ENCODE data around the gene SPRR1A.

Gene SPRR1A, protein sequence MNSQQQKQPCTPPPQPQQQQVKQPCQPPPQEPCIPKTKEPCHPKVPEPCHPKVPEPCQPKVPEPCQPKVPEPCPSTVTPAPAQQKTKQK

GRCh38 chr1:152983743-152984142 is at the start of gene SPRR1A:
SPRR1A (plus strand) TSS chr1:152984081; CDS start chr1:152985231, 1,150 bp downstream.
- in situ Hi-C loops (cut with MboI; ENCODE audit: low sequenced_read_pairs), result no loop called here

DNA sequence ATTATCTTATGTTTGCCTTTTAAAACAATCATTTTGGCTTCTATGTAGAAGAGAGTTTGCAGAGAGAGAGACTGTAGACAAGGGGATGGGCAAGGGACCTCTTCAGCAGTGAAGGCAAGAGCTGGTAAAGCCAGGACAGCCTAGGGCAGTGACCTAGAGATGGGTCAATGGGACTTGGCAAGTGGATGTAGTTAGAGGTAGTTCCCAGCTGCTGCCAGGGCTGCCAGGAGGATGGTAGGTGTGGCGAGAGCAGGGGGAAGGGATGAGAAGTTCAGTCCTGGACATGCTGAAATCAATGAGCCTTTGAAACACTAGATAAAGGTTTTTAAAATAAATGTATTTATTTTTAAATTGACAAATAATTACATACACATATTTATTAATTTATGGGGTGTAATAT is 43.3 kb upstream of the SPRR1A start:
- in situ Hi-C loops (cut with MboI; ENCODE audit: low sequenced_read_pairs), result no loop called here

GRCh38 chr1:152941037-152941711 is 42.7 kb upstream of the SPRR1A start:
- in situ Hi-C loops (cut with MboI; ENCODE audit: low sequenced_read_pairs), result no loop called here

DNA sequence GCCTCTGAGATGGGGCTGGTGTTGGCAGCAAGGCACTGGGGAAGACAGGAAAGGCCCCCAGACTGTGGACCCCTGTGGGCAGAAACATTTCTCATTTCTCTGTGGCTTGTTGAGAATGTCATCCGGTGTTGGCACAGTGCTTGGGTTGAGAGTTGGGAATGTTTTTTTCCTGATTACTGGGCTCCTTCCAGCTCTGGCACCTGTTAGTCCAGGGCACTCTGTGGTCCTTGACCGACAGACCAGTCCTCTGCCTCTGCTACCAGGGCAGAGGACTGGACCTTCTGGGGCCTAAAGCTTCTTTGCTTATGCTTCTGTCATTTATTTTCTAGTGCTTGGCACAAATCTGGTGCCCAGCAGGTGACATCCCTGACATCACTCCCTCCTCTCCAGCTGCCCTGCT is 41.7 kb upstream of the SPRR1A start:
- in situ Hi-C loops (cut with MboI; ENCODE audit: low sequenced_read_pairs), result no loop called here

- in situ Hi-C loops (cut with MboI; ENCODE audit: low sequenced_read_pairs), result no loop called here
These were observed 37.6 kb upstream of the SPRR1A start for GRCh38 chr1:152946248-152946647.

DNA sequence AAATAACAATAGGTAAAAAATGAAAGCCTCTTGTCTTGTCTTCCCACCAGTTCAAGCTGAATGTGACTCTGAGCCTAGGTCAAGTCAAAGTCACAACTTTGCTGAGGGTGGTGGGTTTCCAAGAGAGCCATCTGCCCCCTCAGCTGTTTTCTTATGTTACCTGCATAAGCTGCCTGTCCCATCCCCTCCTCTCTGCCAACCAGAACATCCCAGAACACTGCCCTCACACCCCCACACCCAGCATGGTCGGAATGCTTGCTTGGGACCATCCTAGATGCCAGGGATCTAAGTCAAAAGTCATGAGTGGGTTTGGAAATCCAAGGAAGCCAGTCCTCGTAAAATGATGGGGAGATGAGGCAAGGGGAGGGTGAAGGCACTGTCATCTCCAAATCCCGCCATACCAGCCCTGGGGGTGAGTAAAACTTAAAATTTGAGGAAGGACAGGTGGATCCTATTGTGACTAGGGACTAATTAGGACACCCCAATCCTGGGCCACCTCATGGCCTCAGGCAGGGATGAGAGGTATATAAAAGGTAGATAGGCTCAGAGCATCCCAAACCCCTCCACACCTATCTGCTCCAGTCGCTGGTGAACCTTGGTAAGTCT is 37.1 kb upstream of the SPRR1A start, which contains the start of gene SPRR5:
Gene SPRR5 (plus strand): TSS at position 556 of the 606 bp plus-strand sequence. CDS start 1,349 bp downstream, outside the sequence.
- in situ Hi-C loops (cut with MboI; ENCODE audit: low sequenced_read_pairs), result no loop called here

DNA sequence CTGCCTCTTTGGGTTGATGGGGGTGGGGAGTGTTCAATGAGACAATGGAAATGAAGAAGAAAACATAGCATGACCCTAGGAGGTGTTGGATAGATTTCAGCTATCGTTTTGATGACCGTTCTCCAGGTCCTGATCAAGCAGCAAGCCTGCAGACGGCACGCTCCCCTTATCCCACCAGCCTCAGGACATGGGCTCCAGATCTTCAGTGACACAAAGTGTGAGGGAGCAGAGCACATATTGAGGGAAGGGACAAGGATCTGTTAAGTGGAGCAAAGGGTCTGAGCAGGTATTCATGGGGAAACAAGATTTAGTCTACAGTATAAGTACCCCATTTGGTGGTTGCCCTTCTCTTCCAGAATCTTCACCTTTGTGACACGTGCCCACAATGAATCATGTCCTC is 32.2 kb upstream of the SPRR1A start:
- in situ Hi-C loops (cut with MboI; ENCODE audit: low sequenced_read_pairs), result no loop called here

DNA sequence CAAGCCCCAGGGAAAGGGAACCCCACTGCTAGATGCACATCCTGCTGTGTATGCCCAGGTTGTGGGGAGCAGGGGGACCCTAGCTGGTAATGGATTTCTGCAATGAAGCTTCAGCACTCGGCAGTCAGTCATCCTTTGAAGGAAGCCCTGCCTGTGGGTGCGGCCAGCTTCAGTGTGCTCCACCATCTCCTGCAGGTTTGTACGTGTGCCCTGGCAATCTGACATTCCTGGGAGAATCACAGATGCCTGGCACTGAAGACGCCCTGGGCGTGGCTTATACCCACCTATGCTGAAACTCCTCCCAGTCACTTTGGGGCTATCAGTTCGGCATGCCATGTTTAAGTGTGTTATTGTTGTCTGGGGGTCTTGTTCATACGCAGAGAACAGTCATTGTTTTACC is 30.1 kb upstream of the SPRR1A start:
- in situ Hi-C loops (cut with MboI; ENCODE audit: low sequenced_read_pairs), result no loop called here

DNA sequence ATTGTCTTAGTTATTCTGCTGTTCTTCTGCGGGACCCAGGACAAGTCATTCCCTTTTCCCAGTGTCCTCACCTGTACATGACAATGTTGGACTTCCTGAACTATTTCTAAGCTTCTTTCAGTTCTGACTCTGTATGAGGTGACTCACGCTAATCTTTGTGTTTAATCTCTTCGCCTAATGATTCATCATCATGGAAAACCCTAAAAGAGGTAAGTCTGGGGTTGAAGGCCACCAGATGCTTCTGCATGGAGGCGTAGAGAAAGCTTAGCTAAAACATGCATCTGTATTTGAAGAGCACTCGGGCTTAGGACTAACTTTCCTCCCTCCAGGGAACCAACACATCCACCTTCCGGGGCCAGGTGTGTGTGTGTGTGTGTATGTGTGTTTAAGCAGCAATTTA is 29.4 kb upstream of the SPRR1A start:
- in situ Hi-C loops (cut with MboI; ENCODE audit: low sequenced_read_pairs), result no loop called here

- in situ Hi-C loops (cut with MboI; ENCODE audit: low sequenced_read_pairs), result no loop called here
These were observed 26.3 kb upstream of the SPRR1A start for GRCh38 chr1:152957561-152957960.

DNA sequence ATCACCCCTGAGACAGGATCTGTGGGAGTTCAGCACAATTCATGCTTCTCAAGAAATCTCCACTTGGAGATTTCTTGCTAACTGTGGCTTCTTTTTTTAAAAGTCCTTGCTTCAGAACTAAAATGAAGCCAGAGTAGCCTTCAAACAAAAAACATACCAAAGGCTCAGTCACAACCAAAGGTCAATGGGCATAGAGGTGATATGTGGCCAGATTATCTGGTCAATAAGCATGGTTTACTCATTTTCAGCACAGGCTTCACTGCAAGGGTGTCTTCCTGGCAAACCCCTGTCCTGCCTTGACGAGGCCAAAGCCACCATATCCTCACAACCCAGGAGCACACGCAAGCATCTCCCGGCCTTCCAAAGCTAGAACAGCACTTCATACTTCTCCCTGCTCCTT is 24.6 kb upstream of the SPRR1A start:
- in situ Hi-C loops (cut with MboI; ENCODE audit: low sequenced_read_pairs), result no loop called here

DNA sequence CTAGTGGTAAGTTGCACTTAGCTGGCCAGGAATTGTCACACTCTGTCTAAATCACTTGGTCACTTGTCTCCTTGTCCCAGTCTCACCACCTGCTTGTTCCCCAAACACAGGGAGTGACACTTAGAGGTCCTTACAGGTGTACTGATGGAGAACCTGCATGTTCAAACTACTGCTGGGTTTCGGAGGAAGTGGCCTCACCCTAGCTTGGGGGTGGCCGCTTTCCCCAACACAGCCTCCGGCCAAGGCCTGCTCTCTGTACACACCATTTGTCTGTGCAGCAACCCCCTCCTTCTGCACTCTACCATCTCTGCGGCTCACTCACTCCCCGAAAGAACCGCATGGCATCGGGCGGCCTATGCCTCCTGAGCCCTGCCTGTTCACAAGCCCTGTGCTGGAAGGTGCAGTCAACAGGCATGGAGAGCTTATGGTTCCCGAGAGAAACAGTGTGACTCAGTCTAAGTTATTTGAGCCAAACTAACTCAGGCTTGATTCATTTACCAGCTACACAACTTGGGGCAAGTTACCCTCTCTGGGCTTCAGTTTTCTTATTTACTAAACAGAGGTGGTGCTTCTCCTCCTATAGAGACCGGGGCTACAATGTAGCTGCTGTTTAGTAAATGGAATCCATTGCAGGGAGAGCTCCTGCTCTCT is 24.0 kb upstream of the SPRR1A start:
- in situ Hi-C loops (cut with MboI; ENCODE audit: low sequenced_read_pairs), result no loop called here

- in situ Hi-C loops (cut with MboI; ENCODE audit: low sequenced_read_pairs), result no loop called here
These were observed 23.3 kb upstream of the SPRR1A start for GRCh38 chr1:152960452-152961044.

- in situ Hi-C loops (cut with MboI; ENCODE audit: low sequenced_read_pairs), result no loop called here
These were observed 22.5 kb upstream of the SPRR1A start for GRCh38 chr1:152961226-152961891.

GRCh38 chr1:152962876-152963415 is 20.9 kb upstream of the SPRR1A start:
- in situ Hi-C loops (cut with MboI; ENCODE audit: low sequenced_read_pairs), result no loop called here

GRCh38 chr1:152964536-152964935 is 19.3 kb upstream of the SPRR1A start:
- in situ Hi-C loops (cut with MboI; ENCODE audit: low sequenced_read_pairs), result no loop called here

DNA sequence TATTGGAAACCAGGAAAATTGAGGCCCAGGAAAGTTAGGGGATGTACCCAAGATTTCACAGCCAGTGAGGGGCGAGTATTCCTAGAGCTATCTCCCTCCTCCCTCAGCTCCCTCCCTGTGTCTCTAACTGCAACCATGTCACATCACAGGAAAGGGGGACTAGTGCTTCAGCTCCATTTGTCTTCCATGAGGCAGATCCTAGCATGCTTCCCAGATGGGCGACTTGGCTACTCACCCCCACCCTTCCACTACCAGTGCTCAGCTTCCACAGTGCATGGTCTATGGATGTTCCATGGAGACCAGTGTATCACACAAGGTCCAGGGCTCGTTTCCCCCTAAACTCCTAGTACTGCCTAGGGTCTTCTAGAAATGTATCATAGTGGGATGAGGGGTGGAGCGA is 18.0 kb upstream of the SPRR1A start:
- in situ Hi-C loops (cut with MboI; ENCODE audit: low sequenced_read_pairs), result no loop called here

GRCh38 chr1:152967201-152967600 is 16.7 kb upstream of the SPRR1A start:
- in situ Hi-C loops (cut with MboI; ENCODE audit: low sequenced_read_pairs), result no loop called here

- in situ Hi-C loops (cut with MboI; ENCODE audit: low sequenced_read_pairs), result no loop called here
These were observed 15.6 kb upstream of the SPRR1A start for GRCh38 chr1:152968248-152968647.

GRCh38 chr1:152969036-152969435 is 14.8 kb upstream of the SPRR1A start:
- in situ Hi-C loops (cut with MboI; ENCODE audit: low sequenced_read_pairs), result no loop called here

DNA sequence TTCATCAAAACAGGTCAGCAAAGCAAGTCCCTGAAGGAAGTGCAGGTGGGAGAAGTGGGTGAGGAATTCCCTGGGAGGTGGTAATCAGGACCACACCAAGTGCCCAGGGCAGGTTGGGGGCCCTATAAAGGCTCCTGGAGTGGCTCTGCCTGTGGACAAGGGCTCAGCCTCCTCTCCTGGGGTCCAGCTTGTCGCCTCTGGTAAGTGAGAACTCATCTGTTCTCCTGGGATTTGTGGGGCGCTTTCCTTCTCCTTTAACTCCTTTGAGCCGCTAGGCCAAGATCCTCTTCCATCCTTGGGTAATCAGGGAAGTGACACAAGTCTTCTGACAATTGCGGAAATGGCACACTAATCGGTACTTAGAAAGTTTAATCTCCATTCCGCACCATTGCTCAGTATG is 13.4 kb upstream of the SPRR1A start, which contains the start of gene SPRR4:
Gene SPRR4 (plus strand): TSS at position 154 of the 400 bp plus-strand sequence. CDS start 1,243 bp downstream, outside the sequence.
- in situ Hi-C loops (cut with MboI; ENCODE audit: low sequenced_read_pairs), result no loop called here
